Astrocyte (in vitro differentiated cells and primary cell): Measurements from ENCODE around the gene LY6G5B. TPM values are rescaled to one million over a fixed set of nuclear protein-coding genes. Genes with fewer than 3 reads are reported as not detected.

Experiments
- DNase-seq: peaks from one replicate; pipeline ENCODE4 v3.0.0-alpha.2; 2010; ENCODE audit warnings: low read depth
- FAIRE-seq: peaks from 2 replicates; lab custom pipeline; 2011; peaks lifted over from hg19 to GRCh38; lab: Jason Lieb, UNC
- H2AFZ ChIP-seq: 2 replicates; pipeline ENCODE4 v1.6.0; 2012; ENCODE audit warnings: low read depth, low read length, inconsistent platforms
- H3K27ac ChIP-seq: 2 replicates; pipeline ENCODE4 v1.5.1; 2011; ENCODE audit warnings: low read depth, low read length, inconsistent platforms
- H3K27me3 ChIP-seq: 2 replicates; pipeline ENCODE4 v1.6.0; 2011; ENCODE audit warnings: low read length, inconsistent platforms; ENCODE audit not compliant: insufficient read depth
- H3K36me3 ChIP-seq: 2 replicates; pipeline ENCODE4 v1.5.1; 2011; ENCODE audit warnings: low read length, inconsistent platforms; ENCODE audit not compliant: insufficient read depth
- H3K4me1 ChIP-seq: 2 replicates; pipeline ENCODE4 v1.5.1; 2011; ENCODE audit warnings: low read length, inconsistent platforms; ENCODE audit not compliant: insufficient read depth
- H3K4me2 ChIP-seq: 2 replicates; pipeline ENCODE4 v1.6.0; 2012; ENCODE audit warnings: low read length, inconsistent platforms
- H3K4me3 ChIP-seq: 2 replicates; pipeline ENCODE4 v1.5.1; 2011; ENCODE audit warnings: low read depth, mild to moderate bottlenecking, low read length, inconsistent platforms; ENCODE audit not compliant: insufficient read depth
- H3K79me2 ChIP-seq: 2 replicates; pipeline ENCODE4 v1.6.0; 2012; ENCODE audit warnings: mild to moderate bottlenecking, low read length, inconsistent platforms; ENCODE audit not compliant: insufficient read depth
- H3K9ac ChIP-seq: 2 replicates; pipeline ENCODE4 v1.6.0; 2012; ENCODE audit warnings: mild to moderate bottlenecking, low read length, inconsistent platforms
- H3K9me3 ChIP-seq: 2 replicates; pipeline ENCODE4 v1.5.1; 2012; ENCODE audit warnings: low read depth, mild to moderate bottlenecking, low read length, inconsistent platforms; ENCODE audit not compliant: insufficient read depth
- H4K20me1 ChIP-seq: 2 replicates; pipeline ENCODE4 v1.6.0; 2012; ENCODE audit warnings: low read length, inconsistent platforms; ENCODE audit not compliant: insufficient read depth
- H3K27ac Mint-ChIP-seq: one replicate; pipeline ENCODE4 v1.8.0; 2021; ENCODE audit warnings: mild to moderate bottlenecking, mixed read lengths; ENCODE audit not compliant: unreplicated experiment
- H3K27me3 Mint-ChIP-seq: one replicate; pipeline ENCODE4 v1.8.0; 2021; ENCODE audit warnings: low read depth, mixed read lengths; ENCODE audit not compliant: unreplicated experiment
- H3K36me3 Mint-ChIP-seq: one replicate; pipeline ENCODE4 v1.8.0; 2021; ENCODE audit warnings: low read depth, mixed read lengths; ENCODE audit not compliant: unreplicated experiment
- H3K4me1 Mint-ChIP-seq: one replicate; pipeline ENCODE4 v1.8.0; 2021; ENCODE audit warnings: low read depth, mixed read lengths; ENCODE audit not compliant: unreplicated experiment
- H3K4me3 Mint-ChIP-seq: one replicate; pipeline ENCODE4 v1.8.0; 2021; ENCODE audit warnings: mild to moderate bottlenecking, moderate library complexity, mixed read lengths; ENCODE audit not compliant: unreplicated experiment
- H3K9me3 Mint-ChIP-seq: one replicate; pipeline ENCODE4 v1.8.0; 2021; ENCODE audit warnings: mild to moderate bottlenecking, mixed read lengths; ENCODE audit not compliant: unreplicated experiment
- CTCF ChIP-seq: IDR thresholded peaks from 2 replicates; pipeline ENCODE4 v1.5.1; 2011; ENCODE audit warnings: low read depth, mild to moderate bottlenecking, inconsistent platforms, low read length, moderate library complexity; ENCODE audit not compliant: insufficient read depth
- EZH2 ChIP-seq: IDR thresholded peaks from 2 replicates; pipeline ENCODE4 v1.6.1; 2012; ENCODE audit warnings: mild to moderate bottlenecking, low read length, inconsistent platforms; ENCODE audit not compliant: insufficient read depth
- total RNA-seq: library from RNA; stranded (reverse); gene quantifications from 2 replicates; pipeline ENCODE4 v1.2.1, GENCODE V29; 2021

The LY6G5B gene
- total RNA-seq, 1 donor from 2014 or later = 20.3 TPM

DNA sequence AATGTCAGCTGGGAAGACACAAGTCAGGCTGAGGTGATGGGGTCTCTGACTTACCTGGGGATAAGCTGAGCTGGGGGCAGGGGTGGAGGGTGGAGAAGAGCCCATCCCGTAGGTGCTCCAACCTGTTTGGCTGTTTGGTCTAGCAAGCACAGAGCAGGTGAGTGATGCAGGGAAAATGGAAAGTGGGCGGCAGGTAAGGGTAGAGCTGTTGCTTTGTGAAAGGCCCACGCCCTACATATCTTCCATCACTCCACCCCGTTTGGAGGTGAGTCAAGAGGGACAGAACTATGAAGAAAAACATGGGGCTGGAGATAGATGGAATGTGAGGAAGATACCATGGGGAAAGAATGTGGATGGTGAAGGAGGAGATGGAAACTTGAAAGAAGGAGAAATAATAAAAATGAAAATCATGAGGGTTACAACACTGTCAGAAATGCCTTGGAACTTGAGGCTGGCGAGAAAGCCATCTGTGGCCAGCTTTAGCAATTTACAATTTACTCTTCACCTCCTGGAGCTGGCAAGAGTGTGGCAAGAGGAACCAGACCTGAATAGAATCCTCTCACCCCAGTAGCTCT, 50.5 kb downstream of the LY6G5B start:
- no peak overlapping the region for H3K9ac ChIP-seq
- no peaks in the 10 kb centered on the region for H3K27me3 ChIP-seq
- FAIRE-seq (no peak), DNase-seq (no peak)
- no peak overlapping the region for H3K4me3 Mint-ChIP-seq
- no peaks in the 10 kb centered on the region for H4K20me1 ChIP-seq
- no peaks in the 10 kb centered on the region for H3K4me1 ChIP-seq
- H3K27me3 Mint-ChIP-seq = peaks cover 19% of the 10 kb centered on the region
- no peak overlapping the region for H2AFZ ChIP-seq
- TF ChIP-seq EZH2 (no peak), CTCF (no peak)
- H3K27ac ChIP-seq = no peak overlapping the region
- H3K36me3 Mint-ChIP-seq = peaks cover 12% of the 10 kb centered on the region
- no peak overlapping the region for H3K27ac Mint-ChIP-seq
- no peaks in the 10 kb centered on the region for H3K36me3 ChIP-seq
- no peaks in the 10 kb centered on the region for H3K9me3 ChIP-seq
- H3K4me1 Mint-ChIP-seq = peaks cover 4% of the 10 kb centered on the region
- no peaks in the 10 kb centered on the region for H3K79me2 ChIP-seq
- H3K4me3 ChIP-seq = no peak overlapping the region
- H3K4me2 ChIP-seq = no peak overlapping the region
- H3K9me3 Mint-ChIP-seq = peaks cover 7% of the 10 kb centered on the region

- Histone ChIP-seq H3K4me2 (no peak within 1 kb of the TSS), H3K4me1 (no peaks in the 10 kb centered on the region), H3K9ac (no peak within 1 kb of the TSS), H3K4me3 (no peak within 1 kb of the TSS), H3K79me2 (no peaks in the 10 kb centered on the region), H3K9me3 (no peaks in the 10 kb centered on the region), H2AFZ (no peak within 1 kb of the TSS), H3K27me3 (no peaks in the 10 kb centered on the region), H4K20me1 (no peaks in the 10 kb centered on the region), H3K36me3 (peaks cover 5% of the 10 kb centered on the region), H3K27ac (no peak within 1 kb of the TSS)
- TF ChIP-seq CTCF = no peak
- no peak within 1 kb of the TSS for H3K4me3 Mint-ChIP-seq
- peaks cover 17% of the 10 kb centered on the region for H3K36me3 Mint-ChIP-seq
- no peak within 1 kb of the TSS for H3K27ac Mint-ChIP-seq
- peaks cover 19% of the 10 kb centered on the region for H3K27me3 Mint-ChIP-seq
- peaks cover 4% of the 10 kb centered on the region for H3K4me1 Mint-ChIP-seq
- peaks cover 7% of the 10 kb centered on the region for H3K9me3 Mint-ChIP-seq
- DNase-seq (no peak), FAIRE-seq (no peak)
Observed at GRCh38 chr6:31721351-31722020, 51.7 kb downstream of the LY6G5B start, which contains the start of gene LY6G6C. TSS of gene LY6G6C (minus strand) at chr6:31721746. CDS start at chr6:31721679, 67 bp downstream.

DNA sequence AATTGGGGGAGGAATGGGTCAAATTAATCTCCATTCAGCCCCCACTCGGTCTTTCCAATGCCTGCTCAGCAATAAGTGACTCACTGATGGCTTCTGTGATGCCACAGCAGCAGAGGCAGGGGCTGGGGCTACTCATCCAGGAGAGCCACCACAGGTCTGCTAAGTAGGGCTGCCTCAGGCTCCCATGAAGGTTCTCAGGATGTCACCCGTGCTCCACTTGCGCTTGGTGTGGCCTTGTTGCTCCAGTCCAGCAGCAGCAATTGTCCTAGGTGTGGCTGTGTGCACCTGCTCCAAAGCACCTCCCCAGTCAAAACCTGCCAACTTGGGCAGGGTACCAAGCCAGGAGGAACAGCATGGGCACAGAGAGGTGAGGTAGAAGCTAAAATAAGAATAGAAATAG, 52.4 kb downstream of the LY6G5B start:
- H3K27me3 Mint-ChIP-seq = peaks cover 19% of the 10 kb centered on the region
- peaks cover 21% of the 10 kb centered on the region for H3K36me3 Mint-ChIP-seq
- Histone ChIP-seq H4K20me1 (peaks cover under 1% of the 10 kb centered on the region), H3K79me2 (no peaks in the 10 kb centered on the region), H3K9ac (no peak overlapping the region), H3K4me2 (no peak overlapping the region), H3K27me3 (no peaks in the 10 kb centered on the region), H3K9me3 (no peaks in the 10 kb centered on the region), H3K4me1 (no peaks in the 10 kb centered on the region), H2AFZ (no peak overlapping the region), H3K27ac (no peak overlapping the region), H3K4me3 (no peak overlapping the region), H3K36me3 (peaks cover 7% of the 10 kb centered on the region)
- H3K27ac Mint-ChIP-seq = no peak overlapping the region
- FAIRE-seq (no peak), DNase-seq (no peak)
- TF ChIP-seq EZH2 (no peak), CTCF (no peak)
- no peak overlapping the region for H3K4me3 Mint-ChIP-seq
- H3K9me3 Mint-ChIP-seq = peaks cover 7% of the 10 kb centered on the region
- H3K4me1 Mint-ChIP-seq = peaks cover 4% of the 10 kb centered on the region
